Neural progenitor cell (in vitro differentiated cells): ENCODE data around the gene PVRIG. TPM values are rescaled to one million over a fixed set of nuclear protein-coding genes. Genes with fewer than 3 reads are reported as not detected.
"Not testable (repeated sequence)": the region's sequence is repeated elsewhere in the genome, so short reads cannot be mapped to it uniquely, and the experiment has no call there.

Experiments used
- DNase-seq: peaks from one replicate; pipeline ENCODE4 v3.0.0-alpha.2; 2016; ENCODE audit warnings: low spot score
- H2AFZ ChIP-seq: fragments of 200-600 bp; sonication (generic); replicated peaks from 2 replicates; pipeline ENCODE4 v1.6.1; 2016; ENCODE audit warnings: antibody characterized with exemption
- H3F3A ChIP-seq: fragments of 200-600 bp; sonication (generic); 2 replicates; pipeline ENCODE4 v1.6.1; 2016; ENCODE audit warnings: antibody characterized with exemption, low read depth
- H3K27ac ChIP-seq: fragments of 200-600 bp; sonication (generic); 2 replicates; pipeline ENCODE4 v1.5.1; 2016; ENCODE audit warnings: mild to moderate bottlenecking
- H3K27me3 ChIP-seq: fragments of 200-600 bp; sonication (generic); 2 replicates; pipeline ENCODE4 v1.6.1; 2016; ENCODE audit warnings: mild to moderate bottlenecking, moderate library complexity
- H3K36me3 ChIP-seq: fragments of 200-600 bp; sonication (generic); 2 replicates; pipeline ENCODE4 v1.5.1; 2016
- H3K4me1 ChIP-seq: fragments of 200-600 bp; sonication (generic); 2 replicates; pipeline ENCODE4 v1.6.1; 2016; ENCODE audit warnings: mixed run types
- H3K4me2 ChIP-seq: fragments of 200-600 bp; sonication (generic); 2 replicates; pipeline ENCODE4 v1.6.1; 2016
- H3K4me3 ChIP-seq: fragments of 200-600 bp; sonication (generic); 2 replicates; pipeline ENCODE4 v1.5.1; 2016
- H3K79me2 ChIP-seq: fragments of 200-600 bp; sonication (generic); 2 replicates; pipeline ENCODE4 v1.6.1; 2016; ENCODE audit warnings: low read depth
- H3K9ac ChIP-seq: fragments of 200-600 bp; sonication (generic); 2 replicates; pipeline ENCODE4 v1.6.1; 2016
- H3K9me3 ChIP-seq: fragments of 200-600 bp; sonication (generic); 2 replicates; pipeline ENCODE4 v1.5.1; 2016; ENCODE audit warnings: low read depth
- H4K20me1 ChIP-seq: fragments of 200-600 bp; sonication (generic); 2 replicates; pipeline ENCODE4 v1.6.1; 2016; ENCODE audit warnings: low read depth
- H3K27ac Mint-ChIP-seq: 3 replicates; pipeline ENCODE4 v1.8.0; 2021; ENCODE audit warnings: mixed read lengths
- H3K27me3 Mint-ChIP-seq: 2 replicates; pipeline ENCODE4 v1.8.0; 2022; ENCODE audit warnings: low read depth, mild to moderate bottlenecking, inconsistent platforms, moderate library complexity, mixed read lengths; ENCODE audit not compliant: insufficient read depth
- H3K36me3 Mint-ChIP-seq: 3 replicates; pipeline ENCODE4 v1.8.0; 2021; ENCODE audit warnings: mixed read lengths
- H3K4me1 Mint-ChIP-seq: 3 replicates; pipeline ENCODE4 v1.8.0; 2021; ENCODE audit warnings: mixed read lengths
- H3K4me3 Mint-ChIP-seq: 3 replicates; pipeline ENCODE4 v1.8.0; 2021; ENCODE audit warnings: mild to moderate bottlenecking, moderate library complexity, mixed read lengths
- H3K9me3 Mint-ChIP-seq: 3 replicates; pipeline ENCODE4 v1.8.0; 2020; ENCODE audit warnings: mixed read lengths
- CTCF ChIP-seq: fragments of 200-600 bp; sonication (generic); IDR thresholded peaks from 2 replicates; pipeline ENCODE4 v1.5.1; 2017; ENCODE audit warnings: antibody characterized with exemption, mild to moderate bottlenecking
- EZH2 ChIP-seq: fragments of 200-600 bp; sonication (generic); IDR thresholded peaks from 2 replicates; pipeline ENCODE4 v1.6.1; 2017; ENCODE audit warnings: antibody characterized with exemption, mild to moderate bottlenecking, moderate library complexity
- EZH2phosphoT487 ChIP-seq: fragments of 200-600 bp; sonication (generic); IDR thresholded peaks from 2 replicates; pipeline ENCODE4 v1.6.1; 2017; ENCODE audit warnings: antibody characterized with exemption
- total RNA-seq: library from RNA; depleted of rRNA; stranded (reverse); fragments of >200 nt; gene quantifications from 2 replicates; pipeline ENCODE4 v1.2.3, GENCODE V29; 2015; ENCODE audit warnings: low replicate concordance

Gene PVRIG
- total RNA-seq, 1 donor from 2014 or later: not detected

GRCh38 chr7:100211342-100211780, 8.4 kb upstream of the PVRIG start:
- Histone ChIP-seq H3K9me3 (no peaks in the 10 kb centered on the region), H4K20me1 (no peaks in the 10 kb centered on the region), H3F3A (peaks cover 6% of the 10 kb centered on the region), H3K9ac (no peak overlapping the region), H3K4me1 (peaks cover 6% of the 10 kb centered on the region), H2AFZ (no peak overlapping the region), H3K4me2 (no peak overlapping the region), H3K4me3 (no peak overlapping the region), H3K27me3 (peaks cover 3% of the 10 kb centered on the region), H3K27ac (no peak overlapping the region), H3K36me3 (no peaks in the 10 kb centered on the region), H3K79me2 (no peaks in the 10 kb centered on the region)
- no peak for DNase-seq
- Mint-ChIP-seq H3K27ac (no peak overlapping the region), H3K27me3 (peaks cover 5% of the 10 kb centered on the region), H3K36me3 (peaks cover 10% of the 10 kb centered on the region), H3K4me1 (peaks cover 20% of the 10 kb centered on the region), H3K9me3 (no peaks in the 10 kb centered on the region), H3K4me3 (no peak overlapping the region)
- TF ChIP-seq CTCF (no peak), EZH2 (no peak), EZH2phosphoT487 (no peak)

GRCh38 chr7:100212631-100213286, 7.0 kb upstream of the PVRIG start:
- Mint-ChIP-seq H3K27me3 (peaks cover 5% of the 10 kb centered on the region), H3K9me3 (no peaks in the 10 kb centered on the region), H3K4me3 (peak overlapping the region; percentile 50), H3K36me3 (peaks cover 5% of the 10 kb centered on the region), H3K27ac (no peak overlapping the region), H3K4me1 (peaks cover 26% of the 10 kb centered on the region)
- Histone ChIP-seq H3K36me3 (no peaks in the 10 kb centered on the region), H4K20me1 (no peaks in the 10 kb centered on the region), H3K9me3 (no peaks in the 10 kb centered on the region), H3K27me3 (peaks cover 3% of the 10 kb centered on the region), H3K9ac (no peak overlapping the region), H3K4me2 (no peak overlapping the region), H3F3A (peaks cover 6% of the 10 kb centered on the region), H3K4me1 (peaks cover 6% of the 10 kb centered on the region), H3K79me2 (no peaks in the 10 kb centered on the region), H2AFZ (no peak overlapping the region), H3K27ac (no peak overlapping the region), H3K4me3 (no peak overlapping the region)
- DNase-seq: no peak
- TF ChIP-seq EZH2: no peak
- no peak for TF ChIP-seq EZH2phosphoT487
- no peak for TF ChIP-seq CTCF

- H3K36me3 Mint-ChIP-seq: peaks cover 5% of the 10 kb centered on the region
- no peak overlapping the region for H3K4me3 Mint-ChIP-seq
- Histone ChIP-seq H2AFZ (no peak overlapping the region), H3K4me1 (peaks cover 6% of the 10 kb centered on the region), H3K27ac (no peak overlapping the region), H3K79me2 (no peaks in the 10 kb centered on the region), H3K4me2 (no peak overlapping the region), H3K27me3 (peaks cover 3% of the 10 kb centered on the region), H3K36me3 (no peaks in the 10 kb centered on the region), H3F3A (peaks cover 6% of the 10 kb centered on the region), H4K20me1 (no peaks in the 10 kb centered on the region), H3K4me3 (no peak overlapping the region), H3K9ac (no peak overlapping the region), H3K9me3 (no peaks in the 10 kb centered on the region)
- no peak overlapping the region for H3K27ac Mint-ChIP-seq
- no peak for DNase-seq
- TF ChIP-seq CTCF (no peak), EZH2 (no peak), EZH2phosphoT487 (no peak)
- H3K27me3 Mint-ChIP-seq: peaks cover 2% of the 10 kb centered on the region
- no peaks in the 10 kb centered on the region for H3K9me3 Mint-ChIP-seq
- H3K4me1 Mint-ChIP-seq: peaks cover 26% of the 10 kb centered on the region
Observed at GRCh38 chr7:100213672-100214071, 6.1 kb upstream of the PVRIG start.

GRCh38 chr7:100214356-100214755, 5.4 kb upstream of the PVRIG start:
- H3K4me3 ChIP-seq: not testable (repeated sequence)

More at GRCh38 chr7:100214356-100214755, 5.4 kb upstream of the PVRIG start:
- not testable (repeated sequence) for H3K27me3 ChIP-seq, H3K9me3 Mint-ChIP-seq, H3K4me1 ChIP-seq, H3K27me3 Mint-ChIP-seq, H3K9ac ChIP-seq, H3K36me3 ChIP-seq, H3K9me3 ChIP-seq, DNase-seq, H2AFZ ChIP-seq, H3K79me2 ChIP-seq, H3K4me2 ChIP-seq, H3K36me3 Mint-ChIP-seq, H3K27ac Mint-ChIP-seq, H4K20me1 ChIP-seq, H3F3A ChIP-seq, H3K27ac ChIP-seq
- Mint-ChIP-seq H3K4me1 (peaks cover 26% of the 10 kb centered on the region), H3K4me3 (peak overlapping the region; percentile 4)
